Lower lobe of right lung (tissue), 2 donors: ENCODE measurements around the gene CD63. TPM values are rescaled to one million over a fixed set of nuclear protein-coding genes. Genes with fewer than 3 reads are reported as not detected.
A peak's percentile ranks its signal among the peaks of the same experiment; 100 is the strongest.

ENCODE experiments used
- ATAC-seq, 2 donors: fragments of 200-7000 bp; cut with Tn5 transposase; one replicate each; pipeline ENCODE4 v1.9.1; 2020 to 2022; ENCODE audit warnings: mild to moderate bottlenecking in 2 of 2, moderate library complexity in 2 of 2
- DNase-seq: peaks from one replicate; pipeline ENCODE4 v3.0.0-alpha.2; 2020
- H3K27ac ChIP-seq: fragments of 200-600 bp; one replicate; pipeline ENCODE4 v1.8.0; 2022
- H3K27me3 ChIP-seq: fragments of 200-600 bp; one replicate; pipeline ENCODE4 v1.8.0; 2022; ENCODE audit warnings: low read depth
- H3K36me3 ChIP-seq: fragments of 200-600 bp; one replicate; pipeline ENCODE4 v1.8.0; 2022; ENCODE audit warnings: mild to moderate bottlenecking
- H3K4me1 ChIP-seq: fragments of 200-600 bp; one replicate; pipeline ENCODE4 v1.8.0; 2022
- H3K4me3 ChIP-seq: fragments of 200-600 bp; one replicate; pipeline ENCODE4 v1.8.0; 2022; ENCODE audit warnings: mild to moderate bottlenecking
- H3K9me3 ChIP-seq: fragments of 200-600 bp; one replicate; pipeline ENCODE4 v1.8.0; 2022
- intact Hi-C: fragments of 100-400 bp; cut with DNase I; formaldehyde crosslinking; loops from one replicate; pipeline ENCODE4 v1.11.0; 2022
- total RNA-seq: library from RNA; stranded (reverse); fragmentation: NEBNext Ultra II Directional; extraction: Animal tissue kit (Norgen Biotek cat#: 25700); gene quantifications from one replicate; pipeline ENCODE4 v1.2.1, GENCODE V29; 2021
- TF ChIP-seq, protein P1 (sequence below): fragments of 200-600 bp; IDR thresholded peaks from one replicate; pipeline ENCODE4 v1.8.0; 2022; ENCODE audit warnings: antibody characterized with exemption, mild to moderate bottlenecking
- donor health status: DM: no; HTN: yes; CAD: no; lungs with severe emphysema.

CD63 gene
- total RNA-seq, 1 donor from 2014 or later, result 1,142 TPM

DNA sequence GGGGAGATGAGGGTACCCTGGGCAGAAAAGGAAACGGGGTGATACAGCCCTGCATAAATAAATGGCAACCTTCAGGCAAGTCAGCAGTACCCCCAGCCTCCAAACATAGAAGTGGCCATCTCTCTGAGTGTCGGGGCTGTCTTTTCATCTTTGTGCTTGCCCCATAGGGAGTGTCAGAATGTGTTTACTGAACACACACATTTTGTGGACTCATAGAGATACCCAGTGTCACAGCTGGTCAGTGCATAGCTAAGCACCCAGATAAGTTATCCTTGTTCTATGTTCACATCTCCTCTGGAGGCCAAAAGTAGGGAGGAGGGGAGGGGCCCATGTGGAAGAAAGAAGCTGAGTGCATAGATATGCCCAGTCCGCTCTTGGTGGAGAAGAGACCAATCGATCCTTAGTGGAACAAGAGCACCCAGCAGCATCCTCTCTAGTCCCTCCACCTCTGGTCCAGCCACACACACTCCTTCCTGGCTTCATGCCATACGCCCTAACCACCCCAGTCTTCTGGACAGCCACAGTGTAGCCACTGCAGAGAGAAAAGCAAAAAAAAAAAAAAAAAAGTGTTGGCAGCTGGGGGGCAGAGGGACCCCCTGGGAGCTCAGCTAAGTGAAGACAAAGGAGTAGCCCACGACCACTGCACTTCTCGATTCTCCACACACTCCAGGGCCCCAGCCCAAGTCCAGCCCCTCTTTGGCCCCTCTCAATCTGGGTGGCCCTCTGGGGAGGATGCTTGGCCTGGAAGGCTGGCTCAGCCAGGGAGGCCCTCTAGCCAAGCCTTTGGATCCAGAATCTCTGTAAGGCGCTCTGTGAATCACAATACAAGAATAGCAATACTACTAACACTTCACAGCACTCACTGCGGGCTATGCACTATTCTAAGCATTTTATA, 23.7 kb downstream of the CD63 start:
- H3K4me3 ChIP-seq, result peak overlapping the region; percentile 65
- no peak for ATAC-seq

DNA sequence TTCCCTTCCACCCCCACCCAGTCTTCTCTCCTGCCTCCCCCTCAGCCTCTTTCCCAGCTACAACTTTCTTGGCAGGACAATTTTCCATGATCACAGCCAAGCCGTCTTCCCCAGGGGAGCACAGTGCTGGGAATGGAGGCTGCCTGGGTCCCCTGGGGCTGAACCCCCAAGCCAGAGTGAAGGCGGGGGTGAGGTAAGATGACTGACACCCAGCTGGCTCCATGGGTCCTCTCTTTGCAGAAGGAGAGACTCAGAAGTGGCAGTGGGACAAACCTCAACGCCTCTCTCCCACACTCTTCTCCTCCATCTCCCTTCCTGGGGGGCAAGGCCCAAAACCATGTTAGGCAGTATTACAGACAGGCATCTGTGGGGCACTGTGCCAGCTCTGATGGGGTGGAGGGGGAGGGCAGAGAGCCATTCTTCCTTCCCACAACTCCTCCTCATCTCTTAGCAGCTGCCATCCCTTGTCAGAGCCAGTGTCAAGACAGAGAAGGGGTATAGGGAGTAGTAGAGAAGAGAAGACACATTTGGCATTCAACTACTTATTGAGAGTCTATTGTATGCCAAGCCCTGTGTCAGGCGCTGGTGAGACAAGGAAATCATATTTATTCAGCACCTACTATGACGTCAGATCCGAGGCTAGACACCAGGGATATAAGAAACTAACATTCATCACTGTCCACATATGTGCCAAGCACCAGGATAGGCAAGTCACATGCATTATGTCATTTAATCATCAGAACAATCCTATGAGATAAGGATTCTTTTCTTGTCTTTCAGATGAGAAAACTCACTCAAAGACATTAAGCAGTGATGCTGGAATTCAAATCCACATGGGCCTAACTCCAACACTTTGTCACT, 24.7 kb downstream of the CD63 start:
- Histone ChIP-seq H3K27me3 (peaks cover 14% of the 10 kb centered on the region), H3K36me3 (no peaks in the 10 kb centered on the region), H3K4me3 (no peak overlapping the region), H3K9me3 (no peaks in the 10 kb centered on the region), H3K27ac (no peak overlapping the region), H3K4me1 (peaks cover 18% of the 10 kb centered on the region)
- ATAC-seq (no peak), DNase-seq (no peak)
- TF ChIP-seq, protein P1, sequence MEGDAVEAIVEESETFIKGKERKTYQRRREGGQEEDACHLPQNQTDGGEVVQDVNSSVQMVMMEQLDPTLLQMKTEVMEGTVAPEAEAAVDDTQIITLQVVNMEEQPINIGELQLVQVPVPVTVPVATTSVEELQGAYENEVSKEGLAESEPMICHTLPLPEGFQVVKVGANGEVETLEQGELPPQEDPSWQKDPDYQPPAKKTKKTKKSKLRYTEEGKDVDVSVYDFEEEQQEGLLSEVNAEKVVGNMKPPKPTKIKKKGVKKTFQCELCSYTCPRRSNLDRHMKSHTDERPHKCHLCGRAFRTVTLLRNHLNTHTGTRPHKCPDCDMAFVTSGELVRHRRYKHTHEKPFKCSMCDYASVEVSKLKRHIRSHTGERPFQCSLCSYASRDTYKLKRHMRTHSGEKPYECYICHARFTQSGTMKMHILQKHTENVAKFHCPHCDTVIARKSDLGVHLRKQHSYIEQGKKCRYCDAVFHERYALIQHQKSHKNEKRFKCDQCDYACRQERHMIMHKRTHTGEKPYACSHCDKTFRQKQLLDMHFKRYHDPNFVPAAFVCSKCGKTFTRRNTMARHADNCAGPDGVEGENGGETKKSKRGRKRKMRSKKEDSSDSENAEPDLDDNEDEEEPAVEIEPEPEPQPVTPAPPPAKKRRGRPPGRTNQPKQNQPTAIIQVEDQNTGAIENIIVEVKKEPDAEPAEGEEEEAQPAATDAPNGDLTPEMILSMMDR, result no peak
- intact Hi-C loops, result no loop called here

More for the DNA sequence above, 23.7 kb downstream of the CD63 start:
- no peak overlapping the region for H3K27ac ChIP-seq
- no peak for DNase-seq
- H3K4me1 ChIP-seq, result peaks cover 21% of the 10 kb centered on the region
- no peaks in the 10 kb centered on the region for H3K36me3 ChIP-seq
- H3K27me3 ChIP-seq, result peaks cover 14% of the 10 kb centered on the region
- TF ChIP-seq, protein P1, result no peak
- H3K9me3 ChIP-seq, result no peaks in the 10 kb centered on the region
- intact Hi-C loops, result no loop called here

DNA sequence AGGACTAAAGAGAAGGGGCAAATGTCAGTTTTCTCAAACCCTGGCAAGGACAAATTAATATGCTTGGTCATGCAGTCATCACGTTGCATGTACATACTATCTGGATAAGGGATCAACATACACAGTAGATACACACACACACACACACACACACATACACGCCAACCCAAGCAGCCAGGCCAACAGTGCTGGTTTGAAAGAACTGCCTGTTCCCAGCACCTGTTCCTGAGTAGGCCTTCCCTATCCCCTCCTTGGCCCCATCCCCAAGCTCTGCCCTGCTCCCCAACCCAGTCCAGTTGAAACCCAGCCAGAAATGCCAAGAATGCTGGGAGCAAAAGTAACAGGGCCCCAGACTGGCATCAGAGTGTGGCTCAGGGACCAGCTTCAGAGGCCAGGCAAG, 25.5 kb downstream of the CD63 start:
- H3K27me3 ChIP-seq, result peaks cover 14% of the 10 kb centered on the region
- no peak overlapping the region for H3K4me3 ChIP-seq
- no peaks in the 10 kb centered on the region for H3K36me3 ChIP-seq
- ATAC-seq (no peak), DNase-seq (no peak)
- TF ChIP-seq, protein P1, result no peak
- H3K27ac ChIP-seq, result no peak overlapping the region
- intact Hi-C loops, result no loop called here
- peaks cover 10% of the 10 kb centered on the region for H3K4me1 ChIP-seq
- no peaks in the 10 kb centered on the region for H3K9me3 ChIP-seq

DNA sequence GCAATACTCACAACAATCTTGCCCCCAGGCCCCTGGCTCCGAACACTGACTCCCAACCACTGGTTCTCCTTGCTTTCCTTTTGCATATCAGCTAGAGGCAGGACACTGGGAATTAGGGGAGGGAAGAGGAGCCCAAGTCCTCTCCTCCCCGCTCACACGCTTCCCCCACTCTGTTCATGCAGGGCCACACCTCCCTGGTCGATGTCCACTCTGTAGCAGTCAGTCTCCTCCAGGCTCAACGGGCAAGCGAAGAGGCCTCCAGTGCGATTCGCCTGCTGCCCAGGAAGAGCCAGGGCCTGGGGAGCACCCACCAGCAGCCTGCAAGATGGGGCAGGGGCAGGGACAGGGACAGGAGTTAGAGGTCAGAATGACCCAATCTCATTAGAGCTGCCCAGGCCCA, 25.9 kb downstream of the CD63 start:
- Histone ChIP-seq H3K36me3 (no peaks in the 10 kb centered on the region), H3K27ac (no peak overlapping the region), H3K4me3 (no peak overlapping the region), H3K4me1 (peaks cover 8% of the 10 kb centered on the region), H3K9me3 (no peaks in the 10 kb centered on the region), H3K27me3 (peaks cover 14% of the 10 kb centered on the region)
- ATAC-seq (no peak), DNase-seq (no peak)
- intact Hi-C loops, result no loop called here
- TF ChIP-seq, protein P1, result no peak

DNA sequence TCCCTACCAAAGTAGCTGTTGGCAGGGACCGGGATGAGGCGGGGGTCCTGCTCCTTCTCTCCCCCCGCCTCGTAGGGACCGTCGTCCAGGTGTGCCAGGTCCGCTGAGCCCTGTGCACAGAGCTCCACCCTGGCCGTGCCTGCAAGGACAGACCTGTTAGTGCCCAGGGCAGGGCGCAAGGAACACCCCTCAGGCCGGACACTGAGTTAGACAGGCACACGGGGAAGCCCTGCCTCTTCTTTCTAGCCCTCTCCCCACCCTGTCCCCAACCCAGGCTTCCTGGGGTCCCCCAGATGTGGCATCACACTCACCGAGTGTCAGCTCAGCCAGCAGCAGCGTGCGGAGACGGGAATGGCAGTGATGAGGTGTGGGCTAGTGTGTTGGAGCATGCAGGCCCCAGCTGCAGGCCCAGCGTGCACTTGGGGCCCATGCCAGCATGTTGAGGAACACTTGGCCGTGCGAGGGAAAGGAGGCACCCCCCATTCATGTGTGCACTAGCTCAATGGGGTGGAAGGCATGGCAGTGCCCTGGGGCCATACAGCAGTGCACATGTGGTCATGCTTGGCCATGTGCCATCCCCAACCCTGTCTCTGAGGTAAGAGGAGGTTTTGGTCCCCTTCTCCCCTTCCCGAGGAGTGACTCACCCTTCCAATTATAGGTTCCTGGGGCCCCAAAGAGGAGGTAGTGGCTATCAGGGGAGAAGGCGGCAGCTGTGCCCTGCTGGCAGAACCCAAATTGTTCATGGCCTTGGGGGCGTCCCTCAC, 28.4 kb downstream of the CD63 start:
- intact Hi-C loops, result no loop called here
- Histone ChIP-seq H3K36me3 (no peaks in the 10 kb centered on the region), H3K27ac (no peak overlapping the region), H3K9me3 (no peaks in the 10 kb centered on the region), H3K4me3 (no peak overlapping the region), H3K4me1 (no peaks in the 10 kb centered on the region), H3K27me3 (no peaks in the 10 kb centered on the region)
- ATAC-seq, result no peak
- TF ChIP-seq, protein P1, result no peak
- no peak for DNase-seq
